NT2/D1 (cell line): ENCODE results near the gene DDX6.
A peak's percentile ranks its signal among the peaks of the same experiment; 100 is the strongest.
"Not testable (repeated sequence)": the region's sequence is repeated elsewhere in the genome, so short reads cannot be mapped to it uniquely, and the experiment has no call there.

ENCODE experiments used
- DNase-seq: peaks from one replicate; pipeline ENCODE4 v3.0.0-alpha.2; 2011; ENCODE audit warnings: low read depth, low spot score
- H3K27me3 ChIP-seq: 2 replicates; pipeline ENCODE4 v1.6.0; 2011; ENCODE audit warnings: mild to moderate bottlenecking; ENCODE audit not compliant: insufficient read length, insufficient read depth
- H3K36me3 ChIP-seq: 2 replicates; pipeline ENCODE4 v1.6.1; 2011; ENCODE audit warnings: mild to moderate bottlenecking, low read length, mixed read lengths; ENCODE audit not compliant: insufficient read depth, insufficient read length
- H3K4me1 ChIP-seq: 2 replicates; pipeline ENCODE4 v1.5.1; 2011; ENCODE audit not compliant: insufficient read depth, insufficient read length
- H3K4me3 ChIP-seq: 2 replicates; pipeline ENCODE4 v1.5.1; 2011; ENCODE audit warnings: low read depth; ENCODE audit not compliant: insufficient read length
- H3K9ac ChIP-seq: 2 replicates; pipeline ENCODE4 v1.6.0; 2011; ENCODE audit warnings: low read depth; ENCODE audit not compliant: insufficient read length
- H3K9me3 ChIP-seq: 2 replicates; pipeline ENCODE4 v1.5.1; 2011; ENCODE audit warnings: mild to moderate bottlenecking, low read length; ENCODE audit not compliant: insufficient read depth
- SUZ12 ChIP-seq: IDR thresholded peaks from 2 replicates; pipeline ENCODE4 v1.6.1; 2011; ENCODE audit not compliant: insufficient read length, insufficient read depth; ENCODE audit errors: extremely low read depth
- YY1 ChIP-seq: IDR thresholded peaks from 2 replicates; pipeline ENCODE4 v1.6.1; 2011; ENCODE audit not compliant: insufficient read length, insufficient read depth
- ZNF274 ChIP-seq: IDR thresholded peaks from 2 replicates; pipeline ENCODE4 v1.6.1; 2011; ENCODE audit warnings: mild to moderate bottlenecking, low read depth, low read length

DDX6 gene, protein sequence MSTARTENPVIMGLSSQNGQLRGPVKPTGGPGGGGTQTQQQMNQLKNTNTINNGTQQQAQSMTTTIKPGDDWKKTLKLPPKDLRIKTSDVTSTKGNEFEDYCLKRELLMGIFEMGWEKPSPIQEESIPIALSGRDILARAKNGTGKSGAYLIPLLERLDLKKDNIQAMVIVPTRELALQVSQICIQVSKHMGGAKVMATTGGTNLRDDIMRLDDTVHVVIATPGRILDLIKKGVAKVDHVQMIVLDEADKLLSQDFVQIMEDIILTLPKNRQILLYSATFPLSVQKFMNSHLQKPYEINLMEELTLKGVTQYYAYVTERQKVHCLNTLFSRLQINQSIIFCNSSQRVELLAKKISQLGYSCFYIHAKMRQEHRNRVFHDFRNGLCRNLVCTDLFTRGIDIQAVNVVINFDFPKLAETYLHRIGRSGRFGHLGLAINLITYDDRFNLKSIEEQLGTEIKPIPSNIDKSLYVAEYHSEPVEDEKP

DNA sequence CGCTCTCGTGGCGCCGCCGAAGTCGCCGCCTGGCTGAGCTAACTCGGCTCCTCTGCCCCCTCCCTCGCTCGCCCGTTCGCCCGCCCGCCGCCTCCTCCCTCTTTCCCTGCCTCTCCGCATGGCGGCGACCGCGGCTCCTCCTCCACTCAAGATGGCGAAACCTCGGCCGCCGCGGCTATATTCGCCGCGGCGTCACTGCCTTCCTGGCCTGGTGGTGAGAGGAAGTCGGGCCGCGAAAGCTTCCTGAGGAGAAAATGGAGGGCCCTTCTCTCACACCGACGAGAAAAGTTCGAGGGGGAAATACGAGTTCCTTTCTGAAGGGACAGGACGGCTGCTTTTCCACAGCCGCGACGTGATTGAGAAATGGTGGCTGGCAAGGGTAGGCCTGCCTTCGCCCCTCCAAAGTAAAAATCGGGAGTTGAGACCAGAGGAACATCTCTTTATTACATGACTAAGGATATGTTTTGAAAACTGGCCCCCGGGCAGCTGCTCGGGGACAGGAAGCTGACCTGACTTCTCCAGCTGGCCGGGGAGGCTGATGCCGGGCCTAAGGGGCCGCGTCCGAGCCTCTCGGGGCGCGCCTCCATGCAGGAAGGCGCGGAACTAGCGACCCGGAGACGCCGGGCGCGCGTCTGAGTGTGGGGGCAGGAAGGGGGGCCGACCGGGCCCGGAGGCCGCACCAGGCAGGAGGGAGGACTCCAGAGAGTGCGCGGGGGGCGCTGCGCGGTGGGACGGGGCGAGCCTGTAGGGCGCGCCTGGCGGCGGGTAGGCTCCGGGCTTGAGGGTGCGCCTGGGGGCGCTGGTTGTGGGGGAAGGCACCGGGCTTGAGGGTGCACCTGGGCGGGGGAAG lies at the start of gene DDX6:
Gene DDX6 (minus strand): TSS at position 54 of the 850 bp plus-strand sequence. CDS start 4,913 bp downstream, outside the sequence.
- Histone ChIP-seq H3K4me1 (no peaks in the 10 kb centered on the region), H3K9me3 (no peaks in the 10 kb centered on the region), H3K9ac (peak within 1 kb of the TSS; percentile 98), H3K4me3 (peak within 1 kb of the TSS; percentile 91), H3K36me3 (peaks cover 5% of the 10 kb centered on the region), H3K27me3 (no peaks in the 10 kb centered on the region)
- TF ChIP-seq YY1 (peak; percentile 58), SUZ12 (no peak)
- DNase-seq: no peak

DNA sequence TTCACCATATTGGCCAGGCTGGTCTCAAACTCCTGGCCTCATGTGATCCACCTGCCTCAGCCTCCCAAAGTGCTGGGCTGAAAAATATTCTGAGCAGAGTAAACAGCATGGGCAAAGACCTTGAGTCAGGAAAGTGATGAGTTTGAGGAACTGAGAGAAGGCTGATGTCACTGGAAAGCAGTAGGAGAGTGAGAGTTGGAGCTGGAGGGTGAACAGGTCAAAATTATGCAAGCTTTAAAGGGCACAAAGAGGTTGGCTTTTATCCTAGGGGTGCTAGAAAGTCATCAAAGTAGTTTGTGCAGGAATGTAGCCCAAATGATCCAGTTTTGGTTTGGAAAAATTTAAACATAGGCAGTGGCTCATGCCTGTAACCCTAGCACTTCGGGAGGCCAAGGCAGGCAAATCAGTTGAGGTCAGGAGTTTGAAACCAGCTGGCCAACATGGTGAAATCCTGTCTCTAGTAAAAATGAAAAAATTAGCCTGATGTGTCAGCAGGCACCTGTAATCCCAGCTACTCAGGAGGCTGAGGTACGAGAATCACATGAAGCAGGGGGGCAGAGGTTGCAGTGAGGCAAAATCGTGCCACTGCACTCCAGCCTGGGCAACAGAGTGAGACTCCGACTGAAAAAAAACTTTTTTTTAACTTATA lies 48.1 kb upstream of the DDX6 start:
- TF ChIP-seq YY1 (no peak), SUZ12 (no peak), ZNF274 (no peak)
- Histone ChIP-seq H3K9ac (no peak overlapping the region), H3K9me3 (no peaks in the 10 kb centered on the region), H3K27me3 (no peaks in the 10 kb centered on the region), H3K4me1 (peaks cover 3% of the 10 kb centered on the region), H3K36me3 (no peaks in the 10 kb centered on the region), H3K4me3 (no peak overlapping the region)
- DNase-seq: no peak

DNA sequence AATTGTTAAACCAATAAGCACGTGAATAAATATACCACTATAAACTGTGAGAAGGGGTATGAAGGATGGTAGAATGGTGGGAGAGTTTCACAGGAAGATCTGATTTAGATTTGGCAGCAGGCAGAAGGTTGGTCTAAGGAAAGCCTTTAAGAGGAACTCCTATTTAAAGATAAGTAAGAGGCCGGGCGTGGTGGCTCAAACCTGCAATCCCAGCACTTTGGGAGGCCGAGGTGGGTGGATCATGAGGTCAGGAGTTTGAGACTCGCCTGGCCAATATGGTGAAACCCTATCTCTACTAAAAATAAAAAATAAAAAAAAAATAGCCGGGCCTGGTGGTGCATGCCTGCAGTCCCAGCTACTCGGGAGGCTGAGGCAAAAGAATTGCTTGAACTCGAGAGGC lies 46.9 kb upstream of the DDX6 start:
- Histone ChIP-seq H3K4me1 (peaks cover 3% of the 10 kb centered on the region), H3K36me3 (no peaks in the 10 kb centered on the region), H3K9ac (no peak overlapping the region), H3K9me3 (no peaks in the 10 kb centered on the region), H3K4me3 (no peak overlapping the region), H3K27me3 (no peaks in the 10 kb centered on the region)
- TF ChIP-seq ZNF274: no peak
- no peak for TF ChIP-seq SUZ12
- DNase-seq: no peak

DNA sequence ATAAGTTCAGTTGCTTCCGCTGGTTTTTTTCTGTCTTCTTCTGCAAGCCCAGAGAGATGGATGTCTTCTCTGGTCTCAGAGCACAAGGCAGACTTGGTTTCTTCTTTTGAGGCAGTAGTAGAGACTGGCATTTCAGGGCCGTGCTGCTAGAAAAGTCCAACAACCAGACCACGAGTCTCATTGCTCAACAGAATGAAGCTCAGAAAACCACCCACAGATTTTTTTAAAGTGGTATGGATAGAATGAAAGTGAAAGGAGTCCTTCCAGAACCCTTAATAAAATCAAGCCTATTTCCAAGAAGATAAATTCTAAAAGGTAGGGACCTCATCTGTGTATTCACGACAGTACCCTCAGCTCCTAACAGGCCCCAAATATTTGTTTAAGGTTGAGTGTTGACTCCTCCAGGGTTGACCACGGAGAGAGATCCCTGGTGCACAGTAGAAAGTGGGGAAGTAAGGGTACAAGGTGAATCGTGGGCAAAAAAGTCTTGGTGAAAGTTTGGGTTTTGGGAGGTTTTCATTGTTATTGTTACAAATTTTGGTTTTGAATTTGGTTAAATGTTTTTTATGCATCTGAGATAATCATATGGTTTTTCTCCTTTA lies 43.6 kb upstream of the DDX6 start:
- Histone ChIP-seq H3K27me3 (no peaks in the 10 kb centered on the region), H3K4me1 (no peaks in the 10 kb centered on the region), H3K9me3 (no peaks in the 10 kb centered on the region), H3K9ac (no peak overlapping the region), H3K36me3 (no peaks in the 10 kb centered on the region), H3K4me3 (no peak overlapping the region)
- TF ChIP-seq YY1 (no peak), SUZ12 (no peak), ZNF274 (no peak)
- DNase-seq: no peak

DNA sequence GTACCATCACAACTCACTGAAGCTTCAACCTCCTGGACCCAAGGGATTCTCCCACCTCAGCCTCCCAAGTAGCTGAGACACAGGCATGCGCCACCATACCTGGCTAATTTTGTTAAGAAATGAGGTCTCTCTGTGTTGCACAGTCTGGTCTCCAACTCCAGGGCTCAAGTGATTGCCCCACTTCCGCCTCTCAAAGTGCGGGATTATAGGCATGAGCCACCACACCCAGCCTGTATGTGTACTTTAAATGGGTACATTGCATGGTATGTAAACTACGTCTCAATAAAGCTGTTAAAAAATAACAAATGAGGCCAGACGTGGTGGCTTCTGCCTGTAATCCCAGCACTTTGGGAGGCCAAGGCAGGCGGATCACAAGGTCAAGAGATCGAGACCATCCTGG lies 36.2 kb upstream of the DDX6 start:
- H3K4me1 ChIP-seq: no peaks in the 10 kb centered on the region
- no peaks in the 10 kb centered on the region for H3K9me3 ChIP-seq
- H3K9ac ChIP-seq: no peak overlapping the region
- no peak overlapping the region for H3K4me3 ChIP-seq
- no peak for DNase-seq
- TF ChIP-seq SUZ12: no peak
- TF ChIP-seq ZNF274: no peak
- no peak for TF ChIP-seq YY1
- H3K27me3 ChIP-seq: no peaks in the 10 kb centered on the region
- H3K36me3 ChIP-seq: no peaks in the 10 kb centered on the region

DNA sequence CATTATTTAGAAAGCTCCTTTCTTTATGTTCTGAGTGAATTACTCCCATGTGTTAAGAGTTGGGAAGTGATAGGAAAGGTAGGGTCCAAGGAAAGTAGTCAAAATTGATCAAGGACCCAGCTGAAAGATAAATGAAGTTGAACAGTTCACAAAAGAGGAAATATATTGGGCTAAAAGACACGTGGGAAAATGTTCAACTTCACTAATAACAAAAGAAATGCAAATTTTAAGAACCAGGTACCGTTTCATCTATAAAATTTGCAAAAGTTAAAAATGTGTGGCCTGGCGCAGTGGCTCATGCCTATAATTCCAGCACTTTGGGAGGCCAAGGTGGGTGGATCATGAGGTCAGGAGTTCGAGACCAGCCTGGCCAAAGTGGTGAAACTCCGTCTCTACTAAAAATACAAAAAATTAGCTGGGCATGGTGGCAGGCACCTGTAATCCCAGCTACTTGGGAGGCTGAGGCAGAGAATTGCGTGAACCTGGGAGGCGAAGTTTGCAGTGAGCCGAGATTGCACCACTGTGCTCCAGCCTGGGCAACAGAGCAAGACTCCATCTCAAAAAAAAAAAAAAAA lies 32.1 kb upstream of the DDX6 start:
- H3K36me3 ChIP-seq, H3K9me3 ChIP-seq, DNase-seq, H3K27me3 ChIP-seq, H3K4me3 ChIP-seq, H3K9ac ChIP-seq, H3K4me1 ChIP-seq: not testable (repeated sequence)
